ENCODE measurements around the gene XRCC6. TPM values are rescaled to one million over a fixed set of nuclear protein-coding genes. Genes with fewer than 3 reads are reported as not detected.
A peak's percentile ranks its signal among the peaks of the same experiment; 100 is the strongest.

The XRCC6 gene
- total and polyA plus RNA-seq, 2 of the 13 experiments (the other 11 are each of a cell fraction or from before 2014, with no cell fraction given), result 124 to 625 TPM

DNA sequence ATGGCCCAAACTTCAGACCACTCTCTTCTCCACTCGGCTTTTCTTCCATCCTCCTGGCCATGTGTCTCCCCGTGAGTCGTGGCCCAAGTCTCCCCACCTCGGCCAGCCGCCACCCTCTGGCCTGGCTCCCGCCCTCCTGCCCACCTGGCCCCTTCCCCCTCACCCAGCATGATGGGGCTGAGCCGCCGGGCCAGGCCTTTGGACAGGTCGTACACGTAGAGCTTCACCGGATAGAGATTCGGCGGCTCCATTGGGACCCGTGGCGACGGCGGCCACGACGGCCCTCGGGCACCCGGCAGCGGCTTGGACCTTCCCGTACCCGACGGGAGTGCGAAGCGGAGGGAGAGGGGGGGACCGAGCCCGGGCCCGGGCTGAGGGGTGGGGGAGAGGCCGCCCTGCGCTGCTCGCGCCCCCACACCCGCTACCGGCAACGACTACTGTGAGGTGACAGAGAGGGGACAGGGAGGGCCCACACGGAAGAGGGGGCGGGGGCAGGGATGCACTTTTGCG lies 451 bp upstream of the XRCC6 start, which contains the start of gene DESI1 (continued):
- TF ChIP-seq, protein P1, sequence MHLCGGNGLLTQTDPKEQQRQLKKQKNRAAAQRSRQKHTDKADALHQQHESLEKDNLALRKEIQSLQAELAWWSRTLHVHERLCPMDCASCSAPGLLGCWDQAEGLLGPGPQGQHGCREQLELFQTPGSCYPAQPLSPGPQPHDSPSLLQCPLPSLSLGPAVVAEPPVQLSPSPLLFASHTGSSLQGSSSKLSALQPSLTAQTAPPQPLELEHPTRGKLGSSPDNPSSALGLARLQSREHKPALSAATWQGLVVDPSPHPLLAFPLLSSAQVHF (CRISPR knock-in tag; IDR thresholded peaks at IDR 0.05), result no peak
- TF ChIP-seq MED8 (CRISPR knock-in tag; IDR thresholded peaks at IDR 0.05; ENCODE audit: insufficient replicate concordance), result no peak
- no peak for TF ChIP-seq HNF4A (CRISPR knock-in tag; IDR thresholded peaks at IDR 0.05)
- no peak for TF ChIP-seq SCMH1 (CRISPR knock-in tag; IDR thresholded peaks at IDR 0.05; ENCODE audit: borderline replicate concordance)
- TF ChIP-seq, protein P2, sequence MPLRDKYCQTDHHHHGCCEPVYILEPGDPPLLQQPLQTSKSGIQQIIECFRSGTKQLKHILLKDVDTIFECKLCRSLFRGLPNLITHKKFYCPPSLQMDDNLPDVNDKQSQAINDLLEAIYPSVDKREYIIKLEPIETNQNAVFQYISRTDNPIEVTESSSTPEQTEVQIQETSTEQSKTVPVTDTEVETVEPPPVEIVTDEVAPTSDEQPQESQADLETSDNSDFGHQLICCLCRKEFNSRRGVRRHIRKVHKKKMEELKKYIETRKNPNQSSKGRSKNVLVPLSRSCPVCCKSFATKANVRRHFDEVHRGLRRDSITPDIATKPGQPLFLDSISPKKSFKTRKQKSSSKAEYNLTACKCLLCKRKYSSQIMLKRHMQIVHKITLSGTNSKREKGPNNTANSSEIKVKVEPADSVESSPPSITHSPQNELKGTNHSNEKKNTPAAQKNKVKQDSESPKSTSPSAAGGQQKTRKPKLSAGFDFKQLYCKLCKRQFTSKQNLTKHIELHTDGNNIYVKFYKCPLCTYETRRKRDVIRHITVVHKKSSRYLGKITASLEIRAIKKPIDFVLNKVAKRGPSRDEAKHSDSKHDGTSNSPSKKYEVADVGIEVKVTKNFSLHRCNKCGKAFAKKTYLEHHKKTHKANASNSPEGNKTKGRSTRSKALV (CRISPR knock-in tag; IDR thresholded peaks at IDR 0.05), result peak; percentile 32
- TF ChIP-seq ZFY (CRISPR knock-in tag; IDR thresholded peaks at IDR 0.05), result no peak
- peak; percentile 3; the same call in 1 of the 2 replicates for TF ChIP-seq ZMYM3 (CRISPR knock-in tag; IDR thresholded peaks at IDR 0.05)
- 0 out of 2 replicates have a peak, but pooled peaks have one; percentile 10 for TF ChIP-seq ZMAT3 (CRISPR knock-in tag; conservative IDR thresholded peaks at IDR 0.05)
- TF ChIP-seq ZNF468 (CRISPR knock-in tag; IDR thresholded peaks at IDR 0.05), result no peak
- no peak for TF ChIP-seq NCOA5 (CRISPR knock-in tag; IDR thresholded peaks at IDR 0.05)
- TF ChIP-seq TCF7 (IDR thresholded peaks at IDR 0.05; ENCODE audit: low read depth), result no peak
- no peak; the same call in 1 of the 2 replicates for TF ChIP-seq MIER3 (CRISPR knock-in tag; IDR thresholded peaks at IDR 0.05; ENCODE audit: borderline replicate concordance)
- no peak for TF ChIP-seq GTF3A (CRISPR knock-in tag; conservative IDR thresholded peaks at IDR 0.05)
- no peak for TF ChIP-seq REPIN1 (CRISPR knock-in tag; IDR thresholded peaks at IDR 0.05; ENCODE audit: borderline replicate concordance, low read depth)
- no peak for TF ChIP-seq SMARCC2 (IDR thresholded peaks at IDR 0.05)
- TF ChIP-seq, protein P3, sequence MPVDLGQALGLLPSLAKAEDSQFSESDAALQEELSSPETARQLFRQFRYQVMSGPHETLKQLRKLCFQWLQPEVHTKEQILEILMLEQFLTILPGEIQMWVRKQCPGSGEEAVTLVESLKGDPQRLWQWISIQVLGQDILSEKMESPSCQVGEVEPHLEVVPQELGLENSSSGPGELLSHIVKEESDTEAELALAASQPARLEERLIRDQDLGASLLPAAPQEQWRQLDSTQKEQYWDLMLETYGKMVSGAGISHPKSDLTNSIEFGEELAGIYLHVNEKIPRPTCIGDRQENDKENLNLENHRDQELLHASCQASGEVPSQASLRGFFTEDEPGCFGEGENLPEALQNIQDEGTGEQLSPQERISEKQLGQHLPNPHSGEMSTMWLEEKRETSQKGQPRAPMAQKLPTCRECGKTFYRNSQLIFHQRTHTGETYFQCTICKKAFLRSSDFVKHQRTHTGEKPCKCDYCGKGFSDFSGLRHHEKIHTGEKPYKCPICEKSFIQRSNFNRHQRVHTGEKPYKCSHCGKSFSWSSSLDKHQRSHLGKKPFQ (CRISPR knock-in tag; IDR thresholded peaks at IDR 0.05; ENCODE audit: insufficient replicate concordance), result peak; percentile 70
- TF ChIP-seq ZFP36 (IDR thresholded peaks at IDR 0.05; ENCODE audit: borderline replicate concordance, low read depth, low read length, partially characterized antibody), result no peak
- no peak for TF ChIP-seq ZFP37 (CRISPR knock-in tag; IDR thresholded peaks at IDR 0.05; ENCODE audit: borderline replicate concordance)
- peak; percentile 53; the same call in 1 of the 2 replicates for TF ChIP-seq HIVEP1 (CRISPR knock-in tag; IDR thresholded peaks at IDR 0.05)
- no peak for TF ChIP-seq LCORL (IDR thresholded peaks at IDR 0.05)
- TF ChIP-seq LCORL (CRISPR knock-in tag; IDR thresholded peaks at IDR 0.05), result no peak
- TF ChIP-seq MYNN (CRISPR knock-in tag; IDR thresholded peaks at IDR 0.05; ENCODE audit: low read depth), result no peak
- TF ChIP-seq MAFG (CRISPR knock-in tag; IDR thresholded peaks at IDR 0.05), result no peak
